Panc1 (cell line): ENCODE results near the gene NEGR1.

ENCODE experiments used
- POLR2AphosphoS5 ChIP-seq: IDR thresholded peaks from 2 replicates; pipeline ENCODE4 v1.6.1; 2012; ENCODE audit warnings: mild to moderate bottlenecking, low read depth, low read length, moderate library complexity
- SIN3A ChIP-seq: IDR thresholded peaks from 2 replicates; pipeline ENCODE4 v1.6.1; 2012; ENCODE audit warnings: low read depth, mild to moderate bottlenecking, low read length, moderate library complexity, borderline replicate concordance; ENCODE audit not compliant: insufficient read depth

DNA sequence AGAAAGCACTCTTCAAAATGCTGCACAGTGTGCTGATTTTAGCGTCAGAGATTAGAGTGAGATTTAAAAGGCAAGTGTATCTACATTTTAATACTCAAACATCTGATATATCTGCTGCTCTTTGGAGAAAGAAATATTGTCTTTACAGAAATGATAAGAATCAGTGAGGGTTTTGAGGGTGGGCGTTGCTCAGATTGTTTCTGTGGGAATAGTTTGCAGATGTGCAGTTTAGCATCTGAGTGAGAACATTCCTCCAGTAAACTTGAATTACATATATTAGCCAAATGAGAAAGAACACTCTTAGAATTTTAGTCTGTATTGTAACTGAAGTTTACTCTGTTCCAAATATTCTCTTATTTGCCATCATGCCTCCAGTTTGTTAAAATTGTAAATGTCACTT lies 549.2 kb downstream of the NEGR1 start:
- no peak for TF ChIP-seq SIN3A
- no peak for TF ChIP-seq POLR2AphosphoS5
